Peyer's patch (tissue), 4 donors: ENCODE results near the gene RAMP2. TPM values are rescaled to one million over a fixed set of nuclear protein-coding genes. Genes with fewer than 3 reads are reported as not detected.

Experiments used
- DNase-seq, 3 donors: peaks; one replicate each; pipeline ENCODE4 v3.0.0-alpha.2; 2017 to 2019
- H3K27ac ChIP-seq, 4 donors: fragments of 200-600 bp; sonication (generic); one replicate each; pipeline ENCODE4 v1.5.1; 2016 to 2019
- H3K27me3 ChIP-seq, 2 donors: fragments of 200-600 bp; sonication (generic); one replicate each; pipeline ENCODE4 v1.5.1; 2019
- H3K36me3 ChIP-seq, 3 donors: fragments of 200-600 bp; sonication (generic); one replicate each; pipeline ENCODE4 v1.5.1; 2016 to 2019
- H3K4me1 ChIP-seq, 4 donors: fragments of 200-600 bp; sonication (generic); one replicate each; pipeline ENCODE4 v1.5.1; 2016 to 2019
- H3K4me3 ChIP-seq, 4 donors: fragments of 200-600 bp; sonication (generic); 1 replicate in 3 of 4; 2 replicates in 1 of 4; pipeline ENCODE4 v1.5.1; 2016 to 2019; ENCODE audit warnings: mild to moderate bottlenecking in 1 of 4
- H3K9me3 ChIP-seq, 4 donors: fragments of 200-600 bp; sonication (generic); one replicate each; pipeline ENCODE4 v1.5.1; 2016 to 2019; ENCODE audit warnings: mild to moderate bottlenecking in 1 of 4
- CTCF ChIP-seq, 6 experiments: fragments of 450-650 bp in 4 of 6; fragments of 200-600 bp in 2 of 6; sonication (generic) in 1 of 6; IDR thresholded peaks; one replicate each; pipeline ENCODE4 v1.5.1; 2017 to 2019; ENCODE audit warnings: antibody characterized with exemption in 6 of 6, mild to moderate bottlenecking in 3 of 6, moderate library complexity in 1 of 6
- POLR2A ChIP-seq, 2 donors: fragments of 450-650 bp; IDR thresholded peaks; one replicate each; pipeline ENCODE4 v1.5.1; 2017; ENCODE audit warnings: antibody characterized with exemption in 2 of 2, mild to moderate bottlenecking in 2 of 2, moderate library complexity in 2 of 2
- total RNA-seq, 4 donors: library from RNA; depleted of rRNA; stranded (reverse); fragments of >200 nt; gene quantifications; one replicate each; pipeline ENCODE4 v1.1.0, GENCODE V29; 2016

RAMP2 gene
- total RNA-seq, 4 donors from 2014 or later, result 2.3 to 9.9 (median 4.3) TPM

GRCh38 chr17:42773290-42774035, 12.4 kb downstream of the RAMP2 start, which contains the start of gene VPS25:
Gene VPS25 (plus strand): TSS chr17:42773449. CDS start chr17:42773476, 27 bp downstream.
- DNase-seq, result peak; percentile 73 to 90 (median 78)
- Histone ChIP-seq H3K4me1 (peaks cover 0 to 11% (median 3%) of the 10 kb centered on the region in 4 donors), H3K27me3 (no peaks in the 10 kb centered on the region), H3K4me3 (peak within 1 kb of the TSS; percentile 74 to 92 (median 85)), H3K36me3 (peaks cover 0 to 35% (median 0%) of the 10 kb centered on the region in 3 donors), H3K9me3 (no peaks in the 10 kb centered on the region), H3K27ac (peak within 1 kb of the TSS; percentile 78 to 88 (median 83))
- TF ChIP-seq CTCF (IDR thresholded peaks at IDR 0.05), result peak in 2 of 6 experiments; percentile 17 to 29
- peak; percentile 54 to 55 for TF ChIP-seq POLR2A (IDR thresholded peaks at IDR 0.05)

- Histone ChIP-seq H3K36me3 (peaks cover 0 to 43% (median 0%) of the 10 kb centered on the region in 3 donors), H3K9me3 (no peaks in the 10 kb centered on the region), H3K27me3 (no peaks in the 10 kb centered on the region), H3K27ac (peak overlapping the region in 2 of 4 donors; percentile 78 to 88), H3K4me1 (peaks cover 0 to 11% (median 3%) of the 10 kb centered on the region in 4 donors), H3K4me3 (peak overlapping the region; percentile 74 to 92 (median 85))
- DNase-seq, result no peak
- TF ChIP-seq CTCF (IDR thresholded peaks at IDR 0.05) (no peak), POLR2A (IDR thresholded peaks at IDR 0.05) (no peak)
These were observed 13.2 kb downstream of the RAMP2 start for GRCh38 chr17:42774066-42774745.

GRCh38 chr17:42775534-42776098, 14.6 kb downstream of the RAMP2 start:
- no peak overlapping the region for H3K4me3 ChIP-seq
- TF ChIP-seq POLR2A (IDR thresholded peaks at IDR 0.05) (no peak), CTCF (IDR thresholded peaks at IDR 0.05) (no peak)
- H3K27me3 ChIP-seq, result no peaks in the 10 kb centered on the region
- H3K9me3 ChIP-seq, result no peaks in the 10 kb centered on the region
- DNase-seq, result no peak
- no peak overlapping the region for H3K27ac ChIP-seq
- peaks cover 0 to 49% (median 0%) of the 10 kb centered on the region in 3 donors for H3K36me3 ChIP-seq
- peaks cover 0 to 23% (median 4%) of the 10 kb centered on the region in 4 donors for H3K4me1 ChIP-seq

GRCh38 chr17:42778570-42778969, 17.5 kb downstream of the RAMP2 start:
- peaks cover 0 to 5% of the 10 kb centered on the region in 2 donors for H3K27me3 ChIP-seq
- no peak for DNase-seq
- no peak for TF ChIP-seq CTCF (IDR thresholded peaks at IDR 0.05)
- no peak for TF ChIP-seq POLR2A (IDR thresholded peaks at IDR 0.05)
- H3K9me3 ChIP-seq, result no peaks in the 10 kb centered on the region
- peaks cover 0 to 30% (median 6%) of the 10 kb centered on the region in 4 donors for H3K4me1 ChIP-seq
- H3K4me3 ChIP-seq, result no peak overlapping the region
- no peak overlapping the region for H3K27ac ChIP-seq
- H3K36me3 ChIP-seq, result peaks cover 0 to 49% (median 0%) of the 10 kb centered on the region in 3 donors

- peak overlapping the region in 2 of 4 donors; percentile 72 to 74 for H3K27ac ChIP-seq
- TF ChIP-seq POLR2A (IDR thresholded peaks at IDR 0.05) (no peak), CTCF (IDR thresholded peaks at IDR 0.05) (no peak)
- H3K27me3 ChIP-seq, result peaks cover 0 to 5% of the 10 kb centered on the region in 2 donors
These were observed 18.4 kb downstream of the RAMP2 start for GRCh38 chr17:42779304-42779935.

More at GRCh38 chr17:42779304-42779935, 18.4 kb downstream of the RAMP2 start:
- DNase-seq, result no peak
- H3K9me3 ChIP-seq, result no peaks in the 10 kb centered on the region
- H3K36me3 ChIP-seq, result peaks cover 0 to 49% (median 0%) of the 10 kb centered on the region in 3 donors
- H3K4me3 ChIP-seq, result no peak overlapping the region
- H3K4me1 ChIP-seq, result peaks cover 0 to 22% (median 4%) of the 10 kb centered on the region in 4 donors
